ENCODE data around the gene SPOCK1.

DNA sequence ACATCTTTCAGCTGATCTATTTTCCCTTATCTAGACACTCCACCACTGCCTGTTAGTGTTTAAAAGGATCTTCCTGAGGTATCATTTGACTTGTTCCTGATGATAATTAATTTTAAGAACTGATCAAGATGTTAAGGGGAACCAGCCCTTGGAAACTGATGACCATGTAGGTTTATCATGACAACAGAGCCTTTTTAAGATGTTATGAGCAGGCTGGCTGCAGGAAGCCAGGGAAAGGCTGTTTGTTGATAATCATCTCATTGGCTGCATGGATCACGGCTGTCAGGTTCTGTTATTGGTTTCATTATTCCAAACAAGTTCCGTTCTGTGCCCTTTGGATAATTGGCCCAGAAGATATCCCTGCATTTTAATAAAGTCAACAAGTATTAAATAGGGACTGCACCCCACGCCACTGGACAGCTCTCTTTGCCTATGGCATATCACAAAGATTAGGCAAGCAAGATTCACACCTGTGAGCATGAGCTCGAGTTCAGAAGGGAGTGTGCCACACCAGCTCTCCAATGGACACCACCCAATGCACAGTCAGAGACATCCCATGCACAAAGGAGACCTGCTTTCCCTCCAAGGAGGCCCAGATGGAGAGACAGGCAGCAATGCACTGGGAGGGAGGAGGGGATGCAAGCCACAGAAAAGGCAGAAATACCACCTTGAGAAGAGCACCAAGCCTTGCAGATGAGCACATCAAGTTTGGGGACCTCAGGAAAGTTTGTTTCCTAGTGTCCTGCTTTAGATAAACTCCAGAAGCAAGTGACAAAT, 88.7 kb downstream of the SPOCK1 start:
- TF ChIP-seq, protein P1, sequence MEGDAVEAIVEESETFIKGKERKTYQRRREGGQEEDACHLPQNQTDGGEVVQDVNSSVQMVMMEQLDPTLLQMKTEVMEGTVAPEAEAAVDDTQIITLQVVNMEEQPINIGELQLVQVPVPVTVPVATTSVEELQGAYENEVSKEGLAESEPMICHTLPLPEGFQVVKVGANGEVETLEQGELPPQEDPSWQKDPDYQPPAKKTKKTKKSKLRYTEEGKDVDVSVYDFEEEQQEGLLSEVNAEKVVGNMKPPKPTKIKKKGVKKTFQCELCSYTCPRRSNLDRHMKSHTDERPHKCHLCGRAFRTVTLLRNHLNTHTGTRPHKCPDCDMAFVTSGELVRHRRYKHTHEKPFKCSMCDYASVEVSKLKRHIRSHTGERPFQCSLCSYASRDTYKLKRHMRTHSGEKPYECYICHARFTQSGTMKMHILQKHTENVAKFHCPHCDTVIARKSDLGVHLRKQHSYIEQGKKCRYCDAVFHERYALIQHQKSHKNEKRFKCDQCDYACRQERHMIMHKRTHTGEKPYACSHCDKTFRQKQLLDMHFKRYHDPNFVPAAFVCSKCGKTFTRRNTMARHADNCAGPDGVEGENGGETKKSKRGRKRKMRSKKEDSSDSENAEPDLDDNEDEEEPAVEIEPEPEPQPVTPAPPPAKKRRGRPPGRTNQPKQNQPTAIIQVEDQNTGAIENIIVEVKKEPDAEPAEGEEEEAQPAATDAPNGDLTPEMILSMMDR (IDR thresholded peaks at IDR 0.05; ENCODE audit: extremely low read depth in 1 of 2, insufficient read depth in 1 of 2, low read depth in 1 of 2, low read length in 2 of 2): no peak
- TF ChIP-seq POLR2A (IDR thresholded peaks at IDR 0.05; ENCODE audit: low read depth, low read length): no peak
- TF ChIP-seq, protein P2, sequence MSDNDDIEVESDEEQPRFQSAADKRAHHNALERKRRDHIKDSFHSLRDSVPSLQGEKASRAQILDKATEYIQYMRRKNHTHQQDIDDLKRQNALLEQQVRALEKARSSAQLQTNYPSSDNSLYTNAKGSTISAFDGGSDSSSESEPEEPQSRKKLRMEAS (IDR thresholded peaks at IDR 0.05; ENCODE audit: insufficient read depth, insufficient read length): no peak
- no peak for TF ChIP-seq JUN (IDR thresholded peaks at IDR 0.05; ENCODE audit: borderline replicate concordance, insufficient read depth, insufficient read length, low read depth)
- TF ChIP-seq POLR2AphosphoS5 (IDR thresholded peaks at IDR 0.05; ENCODE audit: insufficient read depth, low read depth, low read length): no peak
- TF ChIP-seq MYC (IDR thresholded peaks at IDR 0.05; ENCODE audit: low read depth, low read length): no peak
- TF ChIP-seq EZH2 (IDR thresholded peaks at IDR 0.05; ENCODE audit: borderline replicate concordance, low read depth, low read length, severe bottlenecking): no peak

Measured in endothelial cell of umbilical vein (primary cell).